ENCODE measurements around the gene PPP1R1C.

DNA sequence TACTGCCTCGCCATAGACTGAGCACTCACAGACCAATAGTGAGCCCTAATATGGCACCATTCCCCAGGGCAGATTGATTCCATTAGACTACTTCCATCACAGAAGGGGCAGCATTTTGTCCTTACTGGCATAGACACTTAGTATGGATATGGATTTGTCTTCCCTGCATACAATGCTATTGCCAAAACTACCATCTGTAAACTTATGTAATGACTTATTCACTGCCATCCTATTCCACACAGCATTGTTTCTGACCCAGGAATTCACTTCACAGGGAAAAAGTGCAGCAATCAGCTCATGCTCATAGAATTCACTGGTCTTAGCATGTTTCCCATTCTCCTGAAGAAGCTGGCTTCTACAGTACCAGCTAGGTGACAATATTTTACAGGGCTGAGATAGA is 179.0 kb downstream of the PPP1R1C start:
- TF ChIP-seq, protein P1, sequence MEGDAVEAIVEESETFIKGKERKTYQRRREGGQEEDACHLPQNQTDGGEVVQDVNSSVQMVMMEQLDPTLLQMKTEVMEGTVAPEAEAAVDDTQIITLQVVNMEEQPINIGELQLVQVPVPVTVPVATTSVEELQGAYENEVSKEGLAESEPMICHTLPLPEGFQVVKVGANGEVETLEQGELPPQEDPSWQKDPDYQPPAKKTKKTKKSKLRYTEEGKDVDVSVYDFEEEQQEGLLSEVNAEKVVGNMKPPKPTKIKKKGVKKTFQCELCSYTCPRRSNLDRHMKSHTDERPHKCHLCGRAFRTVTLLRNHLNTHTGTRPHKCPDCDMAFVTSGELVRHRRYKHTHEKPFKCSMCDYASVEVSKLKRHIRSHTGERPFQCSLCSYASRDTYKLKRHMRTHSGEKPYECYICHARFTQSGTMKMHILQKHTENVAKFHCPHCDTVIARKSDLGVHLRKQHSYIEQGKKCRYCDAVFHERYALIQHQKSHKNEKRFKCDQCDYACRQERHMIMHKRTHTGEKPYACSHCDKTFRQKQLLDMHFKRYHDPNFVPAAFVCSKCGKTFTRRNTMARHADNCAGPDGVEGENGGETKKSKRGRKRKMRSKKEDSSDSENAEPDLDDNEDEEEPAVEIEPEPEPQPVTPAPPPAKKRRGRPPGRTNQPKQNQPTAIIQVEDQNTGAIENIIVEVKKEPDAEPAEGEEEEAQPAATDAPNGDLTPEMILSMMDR (IDR thresholded peaks at IDR 0.05): no peak
- TF ChIP-seq POLR2AphosphoS5 (IDR thresholded peaks at IDR 0.05): no peak
